Colonic mucosa (tissue), 4 donors: ENCODE measurements around the gene ARHGAP28. TPM values are rescaled to one million over a fixed set of nuclear protein-coding genes. Genes with fewer than 3 reads are reported as not detected.

Experiments used
- DNase-seq: peaks from one replicate; pipeline ENCODE4 v3.0.0-alpha.2; 2020
- H3K27ac ChIP-seq: fragments of 200-600 bp; one replicate; pipeline ENCODE4 v1.8.0; 2021
- H3K27me3 ChIP-seq: fragments of 200-600 bp; one replicate; pipeline ENCODE4 v1.8.0; 2021
- H3K36me3 ChIP-seq: fragments of 200-600 bp; one replicate; pipeline ENCODE4 v1.8.0; 2021
- H3K4me1 ChIP-seq: fragments of 200-600 bp; one replicate; pipeline ENCODE4 v1.8.0; 2021; ENCODE audit warnings: mild to moderate bottlenecking
- H3K4me3 ChIP-seq: fragments of 200-600 bp; one replicate; pipeline ENCODE4 v1.8.0; 2021
- H3K9ac ChIP-seq, 2 donors: one replicate each; pipeline ENCODE4 v1.7.0; 2013; ENCODE audit warnings: control low read depth in 2 of 2, low read depth in 2 of 2, low read length in 2 of 2
- H3K9me3 ChIP-seq: fragments of 200-600 bp; one replicate; pipeline ENCODE4 v1.8.0; 2021
- CTCF ChIP-seq: fragments of 200-600 bp; IDR thresholded peaks from one replicate; pipeline ENCODE4 v1.8.0; 2022; ENCODE audit warnings: antibody characterized with exemption, mild to moderate bottlenecking
- intact Hi-C: fragments of 100-400 bp; cut with DNase I; formaldehyde crosslinking; loops from one replicate; pipeline ENCODE4 v1.14.1; 2022
- total RNA-seq, 2 donors: library from RNA; stranded (reverse); fragmentation: NEBNext Ultra II Directional in 1 of 2; extraction: Animal tissue kit (Norgen Biotek cat#: 25700) in 1 of 2; gene quantifications; one replicate each; pipeline ENCODE4 v1.2.1, GENCODE V29; 2021
- donor health status: healthy.
- donor health status: DM: no; HTN: no; CAD: no.
- donor health status: DM: no; HTN: no; CAD: no.

ARHGAP28 gene
- total RNA-seq, 2 donors from 2014 or later: 1.9 to 2.9 TPM

GRCh38 chr18:6781142-6781714, 51.7 kb downstream of the ARHGAP28 start:
- Histone ChIP-seq H3K9ac (no peak overlapping the region), H3K27me3 (no peaks in the 10 kb centered on the region), H3K4me1 (no peaks in the 10 kb centered on the region), H3K4me3 (no peak overlapping the region), H3K36me3 (no peaks in the 10 kb centered on the region), H3K27ac (no peak overlapping the region), H3K9me3 (no peaks in the 10 kb centered on the region)
- TF ChIP-seq CTCF: no peak
- DNase-seq: no peak
- intact Hi-C loops: no loop called here

GRCh38 chr18:6781796-6782195, 52.3 kb downstream of the ARHGAP28 start:
- H3K4me1 ChIP-seq: no peaks in the 10 kb centered on the region
- H3K9ac ChIP-seq: no peak overlapping the region
- no peak for DNase-seq
- TF ChIP-seq CTCF: no peak
- H3K9me3 ChIP-seq: no peaks in the 10 kb centered on the region
- no peak overlapping the region for H3K4me3 ChIP-seq
- no peaks in the 10 kb centered on the region for H3K27me3 ChIP-seq
- no peaks in the 10 kb centered on the region for H3K36me3 ChIP-seq
- no peak overlapping the region for H3K27ac ChIP-seq
- intact Hi-C loops: no loop called here

- Histone ChIP-seq H3K9ac (no peak overlapping the region), H3K27me3 (no peaks in the 10 kb centered on the region), H3K36me3 (no peaks in the 10 kb centered on the region), H3K27ac (no peak overlapping the region), H3K4me1 (no peaks in the 10 kb centered on the region), H3K9me3 (no peaks in the 10 kb centered on the region), H3K4me3 (no peak overlapping the region)
- intact Hi-C loops: no loop called here
- no peak for TF ChIP-seq CTCF
- no peak for DNase-seq
Observed at GRCh38 chr18:6782861-6783260, 53.3 kb downstream of the ARHGAP28 start.

- no peak overlapping the region for H3K9ac ChIP-seq
- H3K36me3 ChIP-seq: no peaks in the 10 kb centered on the region
Observed at GRCh38 chr18:6784046-6784445, 54.5 kb downstream of the ARHGAP28 start.

GRCh38 chr18:6785001-6785400, 55.5 kb downstream of the ARHGAP28 start:
- H3K4me3 ChIP-seq: no peak overlapping the region
- H3K27me3 ChIP-seq: no peaks in the 10 kb centered on the region
- H3K27ac ChIP-seq: no peak overlapping the region
- H3K9ac ChIP-seq: no peak overlapping the region
- no peaks in the 10 kb centered on the region for H3K4me1 ChIP-seq
- no peak for TF ChIP-seq CTCF
- intact Hi-C loops: no loop called here
- H3K36me3 ChIP-seq: no peaks in the 10 kb centered on the region
- no peaks in the 10 kb centered on the region for H3K9me3 ChIP-seq
- DNase-seq: no peak

More at GRCh38 chr18:6784046-6784445, 54.5 kb downstream of the ARHGAP28 start:
- no peak for TF ChIP-seq CTCF
- DNase-seq: no peak
- Histone ChIP-seq H3K4me1 (no peaks in the 10 kb centered on the region), H3K9me3 (no peaks in the 10 kb centered on the region), H3K27me3 (no peaks in the 10 kb centered on the region), H3K4me3 (no peak overlapping the region), H3K27ac (no peak overlapping the region)
- intact Hi-C loops: no loop called here
